NOMO-1 (cell line): Measurements from ENCODE around the gene PTPRK.

Experiments
- DNase-seq, 2 experiments: peaks; one replicate each; lab custom pipeline; 2025; ENCODE audit not compliant: unreplicated experiment in 2 of 2; lab: John Stamatoyannopoulos, UW

The PTPRK gene

DNA sequence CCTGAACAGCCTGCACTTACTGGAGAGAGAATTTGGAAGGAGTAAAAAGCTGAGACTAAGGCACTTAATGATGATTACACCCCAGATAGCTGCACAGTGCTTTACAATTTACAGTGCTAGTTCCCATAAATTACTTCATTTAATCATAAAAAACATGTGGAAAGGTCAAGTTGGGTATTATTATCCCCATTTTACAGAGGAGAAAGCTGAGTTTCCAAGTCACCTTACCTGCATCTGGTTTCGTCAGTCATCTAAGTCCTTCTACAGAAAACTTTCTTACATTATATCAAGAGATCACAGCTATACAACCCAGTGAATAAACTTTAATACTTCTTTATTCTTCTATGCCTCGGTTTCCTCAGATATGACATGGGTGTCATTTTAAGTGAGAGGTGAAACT, 3.3 kb downstream of the PTPRK start:
- DNase-seq, result no peak

DNA sequence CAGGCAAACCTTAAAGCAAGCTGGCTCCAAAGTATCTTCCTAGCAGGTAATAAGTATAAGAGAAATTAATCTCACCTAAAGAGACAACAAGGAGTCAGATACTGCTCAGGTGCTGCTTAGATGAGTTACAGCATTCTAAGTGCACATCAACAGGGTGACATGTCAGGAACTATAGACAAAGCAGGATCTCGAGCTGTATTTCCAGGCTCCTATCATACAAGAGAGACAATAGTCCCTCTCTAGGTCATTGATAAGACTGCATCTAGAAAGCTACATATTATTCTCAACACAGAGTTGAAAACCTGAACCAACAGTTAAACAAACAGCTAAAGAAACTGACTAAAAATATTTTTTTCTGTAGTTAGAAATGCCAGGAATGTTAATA, 3.9 kb downstream of the PTPRK start:
- no peak for DNase-seq

DNA sequence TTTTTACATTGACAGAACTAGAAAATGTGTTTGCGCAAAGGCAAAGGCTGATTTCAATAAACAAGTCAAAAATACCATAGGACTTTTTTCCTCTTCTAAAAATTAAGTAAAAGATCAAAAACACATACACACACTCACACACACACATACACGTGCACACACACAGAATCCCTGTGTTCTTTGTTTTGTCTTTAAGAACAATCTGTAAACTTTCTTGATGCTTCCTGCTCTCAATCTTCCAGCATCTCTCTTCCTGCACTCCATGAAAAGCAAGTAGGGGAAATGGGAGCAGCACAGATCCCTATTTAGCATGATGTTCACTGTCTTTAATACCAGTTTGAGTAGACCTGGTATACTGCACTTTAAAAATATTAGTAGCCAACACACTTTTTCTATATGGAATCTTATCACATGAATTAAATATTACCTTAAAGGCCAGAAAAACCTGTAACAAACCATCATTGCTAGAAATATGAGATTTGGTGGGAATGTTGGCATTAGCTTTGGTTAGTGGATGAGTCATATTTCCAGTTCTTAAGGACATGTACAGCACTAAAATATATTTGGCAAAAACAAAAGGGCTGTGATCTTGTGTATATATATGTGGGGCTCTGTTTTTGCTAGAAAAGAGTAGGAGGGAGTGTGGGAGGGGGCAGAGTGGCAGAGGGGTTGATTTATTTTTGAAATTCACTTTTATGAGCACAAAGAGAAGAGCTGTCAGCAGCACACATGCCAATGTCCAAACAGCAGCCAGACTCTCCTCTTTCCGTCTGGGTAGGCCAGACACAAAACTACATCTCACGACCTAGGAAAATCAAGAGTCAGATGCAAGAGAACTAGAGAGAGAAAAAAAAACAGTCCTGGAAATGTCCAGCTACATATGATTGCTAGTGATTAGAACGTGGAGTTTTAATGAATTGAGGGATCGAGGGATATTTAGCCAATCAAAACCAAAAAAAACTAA, 4.6 kb downstream of the PTPRK start:
- no peak for DNase-seq

DNA sequence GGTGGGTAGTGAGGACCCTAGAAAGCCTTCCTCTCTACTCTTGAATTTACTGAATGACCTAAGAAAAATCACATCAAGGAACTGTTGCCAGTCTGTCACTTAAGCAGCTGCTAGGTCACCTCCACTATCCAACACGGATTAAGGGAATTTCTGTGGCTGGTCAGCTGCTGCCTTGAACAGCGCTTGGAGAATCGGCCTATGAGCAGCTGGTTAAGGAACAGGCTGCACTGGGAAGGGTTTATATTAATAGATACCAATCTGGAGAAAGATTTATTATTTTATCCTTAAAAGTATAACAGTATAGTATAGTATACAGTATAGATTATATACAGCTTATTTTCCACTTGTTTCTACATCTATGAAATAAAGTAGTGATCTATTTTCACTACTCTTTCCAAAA, 6.5 kb downstream of the PTPRK start:
- no peak for DNase-seq

DNA sequence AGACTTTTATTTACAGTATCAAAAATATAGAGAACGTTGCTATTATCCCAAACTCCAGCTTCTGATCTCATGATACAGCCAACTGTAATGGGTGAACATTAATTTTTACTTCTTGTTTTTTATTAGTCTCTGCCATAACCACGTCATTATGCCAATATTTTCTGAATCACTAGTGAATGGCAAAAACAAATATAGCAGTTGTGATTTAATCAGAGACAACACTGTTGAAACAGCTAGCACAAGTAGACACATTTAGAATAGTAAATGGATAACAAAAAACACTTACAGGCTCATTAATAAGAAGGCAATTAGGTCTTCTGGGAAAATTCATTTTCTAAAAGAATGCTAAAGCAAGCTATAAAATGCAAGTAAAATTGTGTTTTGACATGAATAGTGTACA, 8.1 kb downstream of the PTPRK start:
- DNase-seq, result no peak

DNA sequence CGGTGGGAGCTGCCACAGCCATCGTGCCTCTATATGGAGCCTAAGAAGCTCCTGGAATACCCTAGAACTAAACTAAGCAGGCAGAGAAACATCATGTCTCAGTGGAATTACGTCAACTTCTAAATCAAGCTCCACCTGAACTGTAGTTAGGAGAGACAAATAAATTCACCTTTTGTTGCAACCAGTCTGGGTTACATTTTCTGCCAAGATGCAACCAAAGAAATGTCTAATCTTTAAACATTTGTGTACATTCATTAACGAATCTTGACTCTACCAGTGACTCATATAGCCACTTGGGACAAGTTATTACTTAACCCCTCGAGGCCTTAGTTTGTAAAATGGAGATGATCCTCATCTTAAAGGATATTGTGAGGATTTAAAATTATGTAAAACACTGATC, 8.9 kb downstream of the PTPRK start:
- no peak for DNase-seq

DNA sequence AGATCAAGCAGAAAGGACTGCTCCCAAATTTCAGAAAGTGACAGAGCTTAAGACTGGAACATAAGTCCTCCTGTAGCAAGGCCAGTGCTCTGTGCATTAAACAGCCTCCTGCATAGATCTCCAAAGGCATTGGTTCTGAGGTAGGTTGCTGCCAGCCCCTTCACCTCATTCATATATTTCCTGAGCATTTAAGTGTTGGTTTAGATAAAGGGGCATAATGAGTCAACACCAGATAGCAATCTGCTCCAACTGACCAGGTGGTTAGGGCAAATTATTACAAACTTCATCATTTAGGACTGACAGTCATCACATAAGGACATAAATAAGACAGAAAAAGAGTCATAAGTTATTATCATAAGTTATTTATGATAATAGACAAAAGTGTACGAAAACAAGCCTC, 10.7 kb downstream of the PTPRK start:
- DNase-seq, result no peak

DNA sequence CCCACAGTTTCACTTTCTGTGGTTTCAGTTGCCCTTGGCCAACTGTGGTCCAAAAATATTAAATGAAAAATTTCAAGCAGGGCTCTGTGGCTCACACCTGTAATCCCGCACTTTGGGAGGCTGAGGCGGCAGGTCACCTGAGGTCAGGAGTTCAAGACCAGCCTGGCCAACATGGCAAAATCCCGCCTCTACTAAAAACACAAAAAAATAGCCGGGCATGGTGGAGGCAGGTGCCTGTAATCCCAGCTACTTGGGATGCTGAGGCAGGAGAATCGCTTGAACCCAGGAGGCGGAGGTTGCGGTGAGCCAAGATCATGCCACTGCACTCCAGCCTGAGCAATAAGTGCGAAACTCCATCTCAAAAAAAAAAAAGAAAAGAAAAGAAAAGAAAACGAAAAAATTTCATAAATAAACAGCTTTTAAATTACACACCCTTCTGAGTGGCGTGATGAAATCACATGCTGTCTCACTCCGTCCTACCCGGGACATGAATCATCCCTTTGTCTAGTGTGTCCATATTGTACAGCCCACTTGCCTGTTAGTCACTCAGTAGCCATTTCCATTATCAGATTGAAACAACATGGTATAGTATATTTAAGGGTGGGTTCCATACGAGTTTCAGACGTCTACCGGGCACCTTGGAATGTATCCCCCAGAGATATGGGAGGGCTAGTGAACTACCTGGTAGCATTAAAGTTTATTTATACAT, 11.7 kb downstream of the PTPRK start:
- DNase-seq, result no peak

DNA sequence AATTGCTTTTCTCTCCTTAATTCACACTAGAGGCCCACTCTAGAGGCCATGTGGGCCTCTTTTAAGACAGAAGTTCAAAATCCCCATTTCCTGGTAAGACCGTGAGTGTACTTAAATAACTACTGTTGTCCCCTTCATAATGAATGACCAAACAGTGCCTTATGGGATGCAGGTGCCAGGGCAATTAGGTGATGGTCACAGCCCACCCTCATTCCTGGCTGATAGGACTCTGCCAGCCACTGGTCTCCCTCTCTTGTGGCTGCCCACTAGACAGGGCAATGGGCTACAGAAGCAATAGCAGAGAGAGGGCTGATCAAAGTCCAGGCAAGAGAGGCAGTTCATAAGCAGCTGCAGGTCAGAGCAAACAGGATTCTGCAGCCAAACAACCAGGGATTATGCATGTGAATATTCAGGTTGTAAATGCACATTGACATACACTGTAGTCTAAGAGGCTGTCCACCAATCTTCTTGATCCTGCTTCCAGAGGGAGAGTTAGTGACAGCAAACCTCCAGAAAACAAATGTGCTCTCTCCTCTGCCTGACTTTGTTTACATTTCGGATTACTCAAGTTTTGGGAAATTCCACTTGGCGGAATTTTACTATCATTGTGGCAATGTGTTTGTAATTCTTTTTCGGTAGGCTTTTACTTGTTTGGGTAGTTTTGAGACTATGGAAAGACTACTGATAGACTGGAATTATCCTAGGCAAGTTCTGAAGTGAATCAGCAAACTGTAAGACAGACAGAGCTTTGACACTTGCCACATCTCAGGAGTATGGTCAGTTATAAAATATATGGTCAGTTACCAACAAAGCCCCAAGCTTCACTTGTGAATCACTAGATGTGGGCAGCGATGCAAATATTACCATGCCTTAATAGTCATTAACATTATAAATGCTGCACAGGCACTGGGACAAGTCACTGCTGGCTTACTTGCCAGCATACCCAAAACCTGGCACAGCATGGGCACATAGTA, 12.8 kb downstream of the PTPRK start:
- no peak for DNase-seq

DNA sequence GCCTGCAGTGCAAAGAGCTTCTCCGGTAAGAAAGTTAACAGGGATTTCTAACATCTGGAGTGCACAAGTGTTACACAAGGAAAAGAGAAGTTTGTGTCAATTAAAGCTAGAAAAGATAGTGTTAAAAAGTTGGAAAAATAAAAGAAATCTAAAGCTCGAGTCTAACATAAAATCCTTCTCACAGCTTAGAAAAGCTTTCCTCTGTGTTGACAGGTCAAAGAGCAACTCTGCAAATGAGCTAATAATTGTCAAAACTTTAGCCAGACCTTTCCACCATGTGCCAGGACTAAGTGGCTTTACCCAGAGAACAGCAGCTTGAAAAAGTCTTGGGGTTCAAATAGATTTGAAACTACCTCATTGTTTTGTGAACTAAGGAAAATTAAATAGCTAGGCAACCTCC, 14.8 kb downstream of the PTPRK start:
- DNase-seq, result no peak

DNA sequence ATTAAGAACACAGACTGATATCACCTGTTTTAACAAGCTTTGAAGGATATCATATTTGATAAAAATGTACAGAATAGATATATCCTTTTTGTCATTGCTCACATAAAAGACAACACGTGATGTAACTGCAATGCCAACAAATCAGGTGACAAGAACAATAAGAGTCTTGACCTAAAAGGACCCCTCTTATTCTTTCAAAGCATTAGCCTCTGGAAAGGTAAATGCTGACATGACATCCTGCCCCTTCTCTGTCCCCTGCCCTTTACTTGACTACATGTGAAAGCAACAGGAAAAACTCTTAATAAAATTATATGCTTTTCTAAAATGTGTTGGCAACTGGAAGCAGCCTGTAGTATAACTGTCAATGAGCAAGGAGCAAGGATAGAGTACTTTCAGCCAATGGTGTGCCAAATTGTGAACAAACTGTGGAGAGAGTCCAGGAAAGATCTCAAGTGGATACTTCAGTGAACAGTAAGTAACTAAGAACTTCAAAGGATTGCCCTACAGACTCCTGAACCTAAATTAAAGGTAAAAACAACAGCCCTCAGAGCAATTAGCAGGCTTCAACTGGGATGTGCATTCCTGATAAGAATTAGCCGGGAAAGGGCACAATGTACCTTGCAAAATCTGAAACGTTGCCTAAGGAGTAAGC, 16.3 kb downstream of the PTPRK start:
- DNase-seq, result no peak

DNA sequence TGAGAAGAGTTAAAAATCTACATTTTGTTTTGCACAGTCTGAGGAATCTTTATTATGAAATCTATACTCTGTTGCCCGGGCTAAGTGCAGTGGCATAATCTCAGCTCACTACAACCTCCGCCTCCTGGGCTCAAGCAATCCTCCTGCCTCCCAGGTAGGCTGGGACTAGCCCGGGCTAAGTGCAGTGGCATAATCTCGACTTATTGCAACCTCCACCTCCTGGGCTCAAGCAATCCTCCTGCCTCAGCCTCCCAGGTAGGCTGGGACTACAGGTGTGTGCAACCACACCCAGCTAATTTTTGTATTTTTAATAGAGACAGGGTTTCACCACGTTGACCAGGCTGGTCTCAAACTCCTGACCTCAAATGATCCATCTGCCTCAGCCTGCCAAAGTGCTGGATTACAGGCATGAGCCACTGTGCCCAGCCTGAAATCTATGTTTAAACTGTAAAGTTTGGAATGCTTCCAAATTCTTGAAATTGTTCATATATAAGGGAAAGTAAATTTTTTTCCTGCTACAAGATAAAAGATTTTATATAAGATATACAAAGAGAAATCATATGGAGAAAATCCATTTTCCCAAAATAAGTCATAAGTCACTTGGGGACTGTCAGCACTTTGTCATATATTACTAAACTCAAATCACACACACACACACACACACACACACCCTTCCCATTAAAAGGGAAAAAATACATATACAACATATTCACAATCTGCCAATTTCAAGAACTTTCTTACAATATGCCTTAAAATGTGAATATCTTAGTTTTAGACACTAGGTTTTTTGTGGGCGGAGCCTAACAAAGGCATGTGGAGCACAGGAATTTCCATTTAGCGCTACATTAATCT, 19.4 kb downstream of the PTPRK start:
- no peak for DNase-seq

DNA sequence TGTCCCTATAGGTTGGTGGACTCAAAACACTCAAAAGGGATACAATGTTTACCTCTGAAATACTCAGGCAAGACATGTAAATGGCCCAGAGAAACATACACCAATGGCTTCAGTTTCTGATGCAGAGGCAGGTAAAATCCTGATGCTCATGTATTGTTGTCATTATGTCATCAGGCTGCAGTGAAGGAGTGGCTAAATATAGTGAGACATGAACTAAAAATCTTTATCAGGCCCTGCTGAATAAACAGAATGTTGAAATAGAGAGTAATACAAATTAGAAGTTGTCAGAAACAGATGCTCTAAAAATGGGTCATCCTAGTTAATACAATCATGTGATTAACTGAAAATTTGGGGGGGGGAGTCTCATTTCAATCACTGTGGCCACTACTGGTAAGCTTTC, 20.4 kb downstream of the PTPRK start:
- DNase-seq, result no peak

DNA sequence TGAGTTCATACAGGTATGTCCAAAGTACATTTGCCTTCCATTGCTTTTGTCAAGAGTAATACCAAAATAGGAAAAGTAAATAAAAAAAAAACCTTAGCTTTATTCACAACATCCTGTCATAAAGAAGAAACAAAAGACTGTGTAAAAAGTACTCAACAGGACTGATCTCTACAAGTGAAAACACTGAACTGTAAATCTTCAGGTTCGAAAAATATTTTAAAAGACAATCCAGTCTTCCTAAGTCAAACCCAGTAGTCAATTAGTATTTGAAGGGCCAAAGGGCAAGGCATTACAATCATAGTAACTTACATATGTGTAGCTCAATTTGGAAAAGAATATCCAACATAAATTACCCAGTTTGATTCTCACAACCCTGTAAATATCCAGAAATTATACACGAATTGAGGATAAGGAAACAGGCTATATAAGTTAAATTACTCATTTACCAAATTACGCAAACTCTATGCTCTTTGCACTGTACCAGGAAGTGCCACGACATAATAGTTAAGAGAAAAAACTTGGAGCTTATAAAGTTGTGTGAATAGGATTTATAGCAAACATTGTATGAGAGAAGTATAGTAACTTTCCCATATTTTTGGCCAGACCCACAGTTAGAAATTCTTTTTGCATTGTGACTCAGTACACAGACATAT, 21.2 kb downstream of the PTPRK start:
- DNase-seq, result no peak

DNA sequence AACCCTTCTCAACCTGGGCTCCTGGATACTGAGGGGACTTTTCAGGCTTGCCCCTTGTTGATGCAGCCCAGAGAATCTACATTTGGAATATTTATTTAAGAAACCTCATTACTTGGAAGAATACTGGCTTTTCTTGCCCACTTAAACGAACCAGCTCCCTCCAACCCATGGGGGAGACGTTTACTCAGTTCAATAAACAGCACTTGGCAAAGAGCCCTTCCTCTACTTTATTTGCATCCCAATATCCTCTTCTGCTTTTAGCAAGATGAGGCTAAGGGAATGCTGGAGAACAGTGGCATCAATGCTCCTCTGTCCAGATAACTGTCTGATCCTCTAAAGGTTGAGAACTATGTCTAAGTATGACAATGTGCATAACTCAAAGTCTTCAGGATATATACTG, 22.2 kb downstream of the PTPRK start:
- no peak for DNase-seq

DNA sequence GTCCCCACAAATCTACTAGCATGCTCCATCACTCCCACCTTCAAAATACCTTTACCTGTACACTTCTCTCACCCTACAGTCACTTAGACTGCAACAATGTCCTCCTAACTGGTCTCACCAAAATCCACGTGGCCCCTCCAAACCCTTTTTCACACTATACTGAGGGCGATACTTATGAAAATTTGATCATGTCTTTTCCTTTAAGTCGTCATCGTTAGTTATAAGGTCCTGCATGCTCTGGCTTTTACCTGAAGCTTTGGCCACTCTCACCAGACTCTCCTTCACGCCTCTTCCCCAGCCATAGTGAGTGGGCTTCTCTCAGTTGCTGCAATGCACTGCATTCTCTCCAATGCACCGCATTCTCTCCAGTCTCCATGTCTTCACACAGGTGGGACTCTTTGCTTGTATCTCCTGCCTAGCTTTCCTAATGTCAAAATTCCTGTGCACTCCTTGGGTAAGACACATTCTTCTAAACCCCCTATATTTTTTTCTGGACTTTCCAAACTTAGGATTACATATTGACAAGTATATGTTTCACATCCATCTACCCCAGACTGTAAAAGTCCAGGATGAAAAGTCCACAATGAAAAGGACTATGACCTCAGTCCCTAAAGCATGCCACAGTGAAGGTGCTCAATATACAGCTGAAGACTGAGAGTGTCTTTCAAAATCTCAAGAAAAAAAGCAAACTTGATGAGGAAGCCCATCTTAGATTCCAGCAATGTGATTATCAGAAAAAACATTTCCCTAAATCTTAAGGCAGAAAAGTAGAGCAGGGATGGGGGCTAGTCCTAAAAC, 24.7 kb downstream of the PTPRK start:
- no peak for DNase-seq

DNA sequence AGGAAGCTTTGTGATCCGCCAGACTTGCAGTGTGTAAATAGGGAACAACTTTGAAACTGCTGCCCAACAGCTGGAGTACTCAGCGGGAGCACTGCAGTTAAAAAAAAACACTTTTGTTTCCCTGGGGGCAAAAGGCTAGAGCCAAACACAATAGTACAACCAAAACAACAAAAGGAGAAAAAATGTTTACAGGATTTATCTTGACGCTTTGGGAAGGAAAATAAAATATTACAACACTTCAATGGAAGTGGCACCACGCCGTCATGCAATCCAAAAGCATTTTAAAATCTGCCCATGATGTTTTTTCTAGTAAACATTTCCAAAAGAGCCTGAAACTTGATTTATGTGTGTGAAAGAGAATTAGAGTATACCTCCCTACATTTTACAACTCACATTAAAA, 26.0 kb downstream of the PTPRK start:
- DNase-seq, result no peak

DNA sequence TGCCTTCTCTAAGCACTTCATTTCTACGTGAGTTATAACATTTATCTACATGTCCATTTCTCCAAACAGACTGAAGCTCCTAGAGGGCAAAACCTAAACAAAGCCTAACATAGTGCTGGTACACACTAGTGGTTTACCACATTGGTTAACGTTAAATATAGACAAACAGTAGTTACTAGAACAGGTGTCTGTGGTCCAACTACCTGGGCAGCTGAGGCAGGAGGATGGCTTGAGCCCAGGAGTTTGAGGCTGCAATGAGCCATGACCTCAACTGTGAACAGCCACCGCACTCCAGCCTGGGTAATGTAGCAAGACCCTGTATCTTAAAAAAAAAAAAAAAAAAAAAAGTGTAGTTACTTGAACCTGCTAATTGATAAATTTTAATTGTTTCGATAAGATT, 26.5 kb downstream of the PTPRK start:
- no peak for DNase-seq
